Measurements from ENCODE around the gene ACKR2. TPM values are rescaled to one million over a fixed set of nuclear protein-coding genes. Genes with fewer than 3 reads are reported as not detected.

ACKR2 gene
- total and polyA plus RNA-seq, 2 of the 13 experiments (the other 11 are each of a cell fraction or from before 2014, with no cell fraction given) = 1.1 to 1.9 TPM

DNA sequence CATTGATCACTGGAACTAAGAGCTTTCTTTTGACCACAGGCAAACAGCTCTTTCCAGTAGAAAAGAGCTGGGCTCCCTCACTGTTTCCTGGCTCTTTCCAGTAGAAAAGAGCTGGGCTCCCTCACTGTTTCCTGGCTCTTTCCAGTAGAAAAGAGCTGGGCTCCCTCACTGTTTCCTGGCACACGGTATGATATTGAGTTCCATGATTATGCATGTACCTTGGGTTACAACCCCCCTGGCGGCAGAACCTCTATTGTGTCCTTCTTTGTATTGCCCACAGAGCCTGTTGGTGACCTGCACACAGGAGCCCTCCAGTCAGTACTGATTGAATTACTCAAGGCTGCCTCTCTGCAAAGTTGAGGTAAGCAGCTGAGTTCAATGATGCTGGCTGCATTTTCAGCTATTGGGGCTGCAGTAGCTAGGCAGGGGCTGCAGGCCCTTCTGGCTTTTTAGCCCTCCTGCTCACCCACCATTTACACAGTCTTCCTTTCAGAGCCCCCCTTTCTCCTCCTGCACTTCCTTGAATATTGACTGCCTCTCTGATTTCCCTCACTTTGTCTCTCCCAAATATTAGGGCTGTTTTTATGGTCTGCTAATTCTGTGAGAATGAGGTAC lies 10.2 kb downstream of the ACKR2 start (continued):
- TF ChIP-seq DZIP1 (CRISPR knock-in tag; IDR thresholded peaks at IDR 0.05) = no peak
- TF ChIP-seq SNAPC2 (CRISPR knock-in tag; IDR thresholded peaks at IDR 0.05) = no peak
- TF ChIP-seq ZZZ3 (CRISPR knock-in tag; IDR thresholded peaks at IDR 0.05; ENCODE audit: borderline replicate concordance) = no peak
- no peak for TF ChIP-seq ZNF607 (CRISPR knock-in tag; IDR thresholded peaks at IDR 0.05; ENCODE audit: borderline replicate concordance)
- TF ChIP-seq HDAC2 (CRISPR knock-in tag; IDR thresholded peaks at IDR 0.05) = peak; percentile 50; the same call in 1 of the 2 replicates
- no peak for TF ChIP-seq ARNT (IDR thresholded peaks at IDR 0.05)
- no peak for TF ChIP-seq ZNF670 (CRISPR knock-in tag; IDR thresholded peaks at IDR 0.05; ENCODE audit: borderline replicate concordance)
- TF ChIP-seq ZNF747 (CRISPR knock-in tag; IDR thresholded peaks at IDR 0.05; ENCODE audit: borderline replicate concordance) = no peak
- TF ChIP-seq ZNF567 (CRISPR knock-in tag; IDR thresholded peaks at IDR 0.05; ENCODE audit: borderline replicate concordance) = no peak
- no peak for TF ChIP-seq ZNF12 (CRISPR knock-in tag; IDR thresholded peaks at IDR 0.05)
- no peak for TF ChIP-seq CSRNP1 (CRISPR knock-in tag; IDR thresholded peaks at IDR 0.05)
- no peak for TF ChIP-seq ATF2 (CRISPR knock-in tag; IDR thresholded peaks at IDR 0.05)
- TF ChIP-seq FOXP1 (IDR thresholded peaks at IDR 0.05) = no peak
- no peak; the same call in 1 of the 2 replicates for TF ChIP-seq FOXP1 (CRISPR knock-in tag; IDR thresholded peaks at IDR 0.05)
- TF ChIP-seq, protein P1, sequence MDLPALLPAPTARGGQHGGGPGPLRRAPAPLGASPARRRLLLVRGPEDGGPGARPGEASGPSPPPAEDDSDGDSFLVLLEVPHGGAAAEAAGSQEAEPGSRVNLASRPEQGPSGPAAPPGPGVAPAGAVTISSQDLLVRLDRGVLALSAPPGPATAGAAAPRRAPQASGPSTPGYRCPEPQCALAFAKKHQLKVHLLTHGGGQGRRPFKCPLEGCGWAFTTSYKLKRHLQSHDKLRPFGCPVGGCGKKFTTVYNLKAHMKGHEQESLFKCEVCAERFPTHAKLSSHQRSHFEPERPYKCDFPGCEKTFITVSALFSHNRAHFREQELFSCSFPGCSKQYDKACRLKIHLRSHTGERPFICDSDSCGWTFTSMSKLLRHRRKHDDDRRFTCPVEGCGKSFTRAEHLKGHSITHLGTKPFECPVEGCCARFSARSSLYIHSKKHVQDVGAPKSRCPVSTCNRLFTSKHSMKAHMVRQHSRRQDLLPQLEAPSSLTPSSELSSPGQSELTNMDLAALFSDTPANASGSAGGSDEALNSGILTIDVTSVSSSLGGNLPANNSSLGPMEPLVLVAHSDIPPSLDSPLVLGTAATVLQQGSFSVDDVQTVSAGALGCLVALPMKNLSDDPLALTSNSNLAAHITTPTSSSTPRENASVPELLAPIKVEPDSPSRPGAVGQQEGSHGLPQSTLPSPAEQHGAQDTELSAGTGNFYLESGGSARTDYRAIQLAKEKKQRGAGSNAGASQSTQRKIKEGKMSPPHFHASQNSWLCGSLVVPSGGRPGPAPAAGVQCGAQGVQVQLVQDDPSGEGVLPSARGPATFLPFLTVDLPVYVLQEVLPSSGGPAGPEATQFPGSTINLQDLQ (CRISPR knock-in tag; IDR thresholded peaks at IDR 0.05) = no peak
- TF ChIP-seq RORA (CRISPR knock-in tag; IDR thresholded peaks at IDR 0.05) = no peak
- TF ChIP-seq KAT2B (IDR thresholded peaks at IDR 0.05; ENCODE audit: borderline replicate concordance, low read depth, low read length) = no peak
- TF ChIP-seq ZNF598 (CRISPR knock-in tag; IDR thresholded peaks at IDR 0.05; ENCODE audit: borderline replicate concordance) = no peak
- TF ChIP-seq ZNF746 (CRISPR knock-in tag; IDR thresholded peaks at IDR 0.05) = no peak
- no peak for TF ChIP-seq CENPBD1 (CRISPR knock-in tag; IDR thresholded peaks at IDR 0.05; ENCODE audit: borderline replicate concordance, low read depth)
- no peak for TF ChIP-seq ZNF577 (CRISPR knock-in tag; IDR thresholded peaks at IDR 0.05; ENCODE audit: borderline replicate concordance, low read depth)
- 0 out of 2 replicates have a peak, but pooled peaks have one; percentile 48 for TF ChIP-seq ZNF224 (CRISPR knock-in tag; IDR thresholded peaks at IDR 0.05)
